K562 (cell line): ENCODE measurements around the gene CAPZB. TPM values are rescaled to one million over a fixed set of nuclear protein-coding genes. Genes with fewer than 3 reads are reported as not detected.

Experiments used
- CREM ChIP-seq: IDR thresholded peaks from 2 replicates; pipeline ENCODE4 v1.6.1; 2014; ENCODE audit warnings: antibody characterized with exemption, low read depth
- ELK3 ChIP-seq: fragments of 450-650 bp; formaldehyde crosslinking; IDR thresholded peaks from 2 replicates; pipeline ENCODE4 v1.4.0; 2020; ENCODE audit warnings: mild to moderate bottlenecking
- KDM1A ChIP-seq, 2 experiments: fragments of 450-650 bp; IDR thresholded peaks; 2 replicates each; pipeline ENCODE4 v1.6.1; 2016; ENCODE audit warnings: mild to moderate bottlenecking in 2 of 2
- MAFG ChIP-seq: fragments of 450-650 bp; conservative IDR thresholded peaks from 2 replicates; pipeline ENCODE4 v1.6.1; 2016; ENCODE audit warnings: missing genetic modification characterization, missing compliant biosample characterization
- MAZ ChIP-seq, 2 experiments: fragments of 450-650 bp in 1 of 2; sonication (generic) in 1 of 2; formaldehyde crosslinking; IDR thresholded peaks in 1 of 2; conservative IDR thresholded peaks in 1 of 2; 2 replicates each; pipeline versions ENCODE4 v1.4.0 to v1.5.0; 2020; ENCODE audit warnings: mild to moderate bottlenecking in 1 of 2, missing genetic modification reagents in 1 of 2
- MCM5 ChIP-seq: fragments of 450-650 bp; IDR thresholded peaks from 2 replicates; pipeline ENCODE4 v1.6.1; 2016; ENCODE audit warnings: low read depth
- POLR2AphosphoS5 ChIP-seq: IDR thresholded peaks from 2 replicates; pipeline ENCODE4 v1.6.1; 2011; ENCODE audit warnings: mild to moderate bottlenecking, low read depth, low read length, moderate library complexity; ENCODE audit not compliant: control insufficient read depth, insufficient read depth
- REST ChIP-seq, 2 experiments: fragments of 450-650 bp; formaldehyde crosslinking in 1 of 2; IDR thresholded peaks; 2 replicates each; pipeline versions ENCODE4 v1.4.0 to v1.6.1; 2014 to 2020; ENCODE audit warnings: mild to moderate bottlenecking in 2 of 2, borderline replicate concordance in 1 of 2, low read depth in 1 of 2
- SNRNP70 ChIP-seq: fragments of 200-400 bp; formaldehyde crosslinking; optimal IDR thresholded peaks from 2 replicates; pipeline ENCODE3; 2017; ENCODE audit warnings: low read depth, low read length
- ZNF274 ChIP-seq: IDR thresholded peaks from 2 replicates; pipeline ENCODE4 v1.6.1; 2011; ENCODE audit warnings: low read depth, mild to moderate bottlenecking, low read length, moderate library complexity, borderline replicate concordance
- ZNF354B ChIP-seq: fragments of 250-450 bp; sonication (Bioruptor Pico); IDR thresholded peaks from 2 replicates; pipeline ENCODE4 v1.4.0; 2020
- ZNF449 ChIP-seq: fragments of 250-450 bp; sonication (Bioruptor Pico); IDR thresholded peaks from 2 replicates; pipeline ENCODE4 v1.8.0; 2022; ENCODE audit warnings: moderate library complexity, mild to moderate bottlenecking, inconsistent platforms
- ZNF518B ChIP-seq: fragments of 250-450 bp; sonication (Bioruptor Pico); IDR thresholded peaks from 2 replicates; pipeline ENCODE4 v1.5.0; 2021; ENCODE audit warnings: mild to moderate bottlenecking, moderate library complexity
- polyA plus RNA-seq, 8 experiments: library from polyadenylated mRNA; depleted of rRNA in 4 of 8; stranded (reverse) in 5 of 8; unstranded in 3 of 8; fragments of >200 nt; fragmentation: Nextera tagmentation in 2 of 8; fragmentation: Illumina TruSeq in 1 of 8; extraction: Ambion mirVana in 2 of 8; extraction: Trizol in 1 of 8; gene quantifications; 2 replicates each; pipeline versions ENCODE4 v1.2.1 to v1.2.3, GENCODE V29; 2011 to 2014; ENCODE audit warnings: inconsistent platforms in 1 of 8, missing spikeins in 1 of 8
- total RNA-seq, 7 experiments: library from RNA; depleted of rRNA in 6 of 7; stranded (reverse); fragments of >200 nt in 6 of 7; fragmentation: Illumina TruSeq in 2 of 7; extraction: Trizol in 2 of 7; gene quantifications; 2 replicates each; pipeline versions ENCODE4 v1.2.1 to v1.2.3, GENCODE V29; 2011 to 2021; ENCODE audit warnings: low replicate concordance in 1 of 7

CAPZB gene
- total and polyA plus RNA-seq, 9 of the 15 experiments (the other 6 are each of a cell fraction or from before 2014, with no cell fraction given): 57.6 to 297 (median 125) TPM

GRCh38 chr1:19407494-19408096 is 77.7 kb downstream of the CAPZB start (continued):
- TF ChIP-seq MCM5 (no peak), ELK3 (CRISPR knock-in tag) (no peak), CREM (peak; percentile 41; the same call in 1 of the 2 replicates), ZNF449 (CRISPR knock-in tag) (no peak), MAZ (CRISPR knock-in tag; conservative IDR thresholded peaks at IDR 0.05 in 1 of 2, IDR thresholded peaks at IDR 0.05 in 1 of 2) (no peak), POLR2AphosphoS5 (peak; percentile 88), ZNF274 (no peak), ZNF354B (CRISPR knock-in tag) (no peak), MAFG (tag) (peak; percentile 22; the same call in 1 of the 2 replicates), KDM1A (IDR thresholded peaks at IDR 0.05) (no peak), ZNF518B (CRISPR knock-in tag) (no peak), SNRNP70 (no peak), REST (IDR thresholded peaks at IDR 0.05; ENCODE audit: borderline replicate concordance) (peak; percentile 26; the same call in 1 of the 2 replicates), REST (CRISPR knock-in tag; IDR thresholded peaks at IDR 0.05; ENCODE audit: low read depth) (no peak)
